HG03457 (cell line): ENCODE results near the gene SLC12A4.

Source experiments
- ATAC-seq: cut with Tn5 transposase; IDR thresholded peaks from one replicate; pipeline ENCODE4 v1.9.1; 2021; ENCODE audit warnings: moderate number of reproducible peaks; ENCODE audit not compliant: unreplicated experiment

Gene SLC12A4

DNA sequence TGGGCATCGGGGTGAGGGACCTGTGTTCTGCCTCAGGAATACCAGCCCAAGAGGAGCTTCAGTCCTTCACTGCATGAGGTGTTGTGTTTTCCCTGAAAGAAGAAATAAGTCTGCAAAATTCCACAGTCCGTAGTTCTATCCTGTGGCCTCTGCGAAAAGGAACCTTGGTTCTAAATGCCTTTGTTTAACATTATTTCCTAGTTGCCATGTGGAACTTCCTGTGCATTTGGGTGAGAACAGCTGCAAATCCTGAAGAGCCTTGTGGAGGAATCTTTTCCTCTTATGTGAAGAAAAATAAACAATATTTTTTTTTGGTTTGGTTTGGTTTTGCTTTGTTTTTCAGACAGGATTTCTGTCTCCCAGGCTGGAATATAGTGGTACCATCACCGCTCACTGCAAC lies 65.6 kb downstream of the SLC12A4 start:
- no peak for ATAC-seq

DNA sequence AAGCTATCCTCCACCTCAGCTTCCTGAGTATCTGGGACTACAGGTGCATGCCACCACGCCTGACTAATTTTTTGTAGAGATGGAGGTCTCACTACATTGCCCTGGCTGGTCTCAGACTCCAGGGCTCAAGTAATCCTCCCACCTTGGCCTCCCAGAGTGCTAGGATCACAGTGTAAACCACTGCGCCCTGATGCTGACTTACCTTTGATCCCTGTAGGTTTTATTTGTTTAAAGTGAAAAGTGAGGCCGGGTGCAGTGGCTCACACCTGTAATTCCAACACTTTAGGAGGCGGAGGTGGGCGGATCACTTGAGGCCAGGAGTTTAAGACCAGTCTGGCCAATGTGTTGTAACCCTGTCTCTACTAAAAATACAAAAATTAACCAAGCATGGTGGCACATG lies 66.7 kb downstream of the SLC12A4 start:
- no peak for ATAC-seq

DNA sequence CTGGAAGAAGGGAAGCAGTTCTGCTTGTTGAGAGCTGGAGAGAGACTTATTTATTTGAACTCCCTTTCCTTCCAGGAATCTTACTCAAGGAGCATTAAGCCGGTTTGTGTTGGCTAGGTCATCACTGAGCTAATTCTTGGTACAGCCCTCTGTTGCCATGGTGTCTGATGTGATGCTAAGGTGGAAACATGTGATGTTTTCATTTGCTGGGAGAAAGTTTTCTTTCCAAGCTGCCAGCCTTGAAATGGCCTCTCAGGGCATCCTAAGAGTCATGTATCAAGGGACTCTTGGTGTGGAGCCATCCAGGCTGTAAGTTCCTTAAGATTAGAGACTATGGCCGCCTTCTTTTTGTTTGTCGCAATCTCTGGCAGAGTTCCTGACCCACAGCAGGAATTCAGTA lies 71.2 kb downstream of the SLC12A4 start:
- no peak for ATAC-seq

DNA sequence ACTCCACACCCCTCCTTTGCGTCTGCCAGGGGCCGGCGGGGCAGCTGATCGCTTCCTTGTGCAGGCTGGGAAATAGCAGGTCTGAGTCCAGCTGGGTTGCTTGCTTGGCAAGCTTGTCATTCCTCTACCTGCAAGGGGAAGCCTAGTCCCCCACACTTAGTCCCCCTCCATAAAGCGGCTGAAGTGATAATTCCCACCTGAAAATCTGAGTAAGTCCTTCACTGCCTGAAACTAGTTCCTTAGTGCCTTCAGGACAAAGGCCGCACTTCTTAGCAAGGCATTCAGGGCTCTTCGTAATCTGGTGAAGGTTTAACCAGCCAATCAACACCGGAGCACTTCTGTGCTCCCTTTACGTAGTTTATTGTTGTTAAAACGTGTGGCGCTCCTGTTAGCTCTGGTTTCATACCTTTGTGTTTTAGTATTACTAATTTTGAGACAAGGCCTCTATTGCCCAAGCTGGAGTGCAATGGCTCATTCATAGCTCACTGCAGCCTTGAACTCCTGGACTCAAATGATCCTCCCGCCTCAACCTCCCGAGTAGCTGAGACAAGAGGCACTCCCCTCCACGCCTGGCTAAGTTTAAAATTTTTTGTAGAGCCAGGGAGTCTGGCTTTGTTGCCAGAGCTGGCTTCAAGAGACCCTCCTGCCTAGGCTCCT lies 74.6 kb downstream of the SLC12A4 start:
- ATAC-seq = no peak
